ENCODE data around the gene KRT38. TPM values are rescaled to one million over a fixed set of nuclear protein-coding genes. Genes with fewer than 3 reads are reported as not detected.
"Not testable (repeated sequence)": the region's sequence is repeated elsewhere in the genome, so short reads cannot be mapped to it uniquely, and the experiment has no call there.

The KRT38 gene
- total RNA-seq, 1 experiment from 2014 or later, result not detected

- Histone ChIP-seq H3K9me2 (replicated peaks; ENCODE audit: low read length) (no peaks in the 10 kb centered on the region), H3K4me3 (ENCODE audit: low read length) (no peak overlapping the region), H3F3A (ENCODE audit: low read length, unreplicated experiment) (no peaks in the 10 kb centered on the region), H3K36me3 (ENCODE audit: low read depth, low read length) (no peaks in the 10 kb centered on the region), H4K20me1 (ENCODE audit: low read length) (no peaks in the 10 kb centered on the region), H3K4me2 (ENCODE audit: low read length) (no peak overlapping the region), H3K79me2 (ENCODE audit: low read length) (no peaks in the 10 kb centered on the region), H3K27me3 (ENCODE audit: low read length) (no peaks in the 10 kb centered on the region), H3K27ac (ENCODE audit: low read length) (no peak overlapping the region), H3K9ac (ENCODE audit: low read length) (no peak overlapping the region), H3K9me3 (ENCODE audit: low read length) (no peaks in the 10 kb centered on the region), H3K4me1 (ENCODE audit: insufficient read depth, low read length) (peaks cover 14% of the 10 kb centered on the region; the same call in 1 of the 2 replicates), H2AFZ (ENCODE audit: low read length) (no peak overlapping the region)
- no TSS peak for BruUV-seq (replicated peaks)
- DNase-seq, result no peak
- no peak for ATAC-seq
- TF ChIP-seq EZH2phosphoT487 (IDR thresholded peaks at IDR 0.05; ENCODE audit: borderline replicate concordance, low read length), result no peak
- no peak for TF ChIP-seq CTCF (conservative IDR thresholded peaks at IDR 0.05; ENCODE audit: low read depth, low read length)
- TF ChIP-seq EZH2 (IDR thresholded peaks at IDR 0.05; ENCODE audit: low read length, unreplicated experiment), result no peak
- ChIA-PET POLR2A (ENCODE audit: unreplicated experiment) (no interaction called here), CTCF (no interaction called here)
- intact Hi-C loops (cut with micrococcal nuclease), result no loop called here
Observed at GRCh38 chr17:41395611-41396010, 45.2 kb downstream of the KRT38 start.

DNA sequence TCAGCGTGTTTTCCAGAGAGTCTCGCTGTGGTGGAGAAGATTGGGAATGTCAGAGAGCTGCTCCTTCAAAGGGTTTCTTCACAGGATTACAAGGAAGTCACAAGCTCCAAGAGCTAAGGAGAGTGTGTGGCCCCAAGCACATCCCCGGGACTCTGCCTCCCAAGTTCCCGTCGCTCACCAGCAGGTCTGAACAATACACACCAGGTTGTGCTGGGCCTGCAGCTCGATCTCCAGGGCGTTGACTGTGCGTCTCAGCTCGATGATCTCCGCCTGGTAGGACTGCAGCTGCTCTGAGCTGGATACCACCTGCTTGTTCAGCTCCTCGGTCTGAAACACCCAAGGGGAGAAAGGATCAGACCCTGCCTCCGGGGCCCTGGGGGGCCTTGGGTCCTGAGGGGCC is 45.7 kb downstream of the KRT38 start:
- H3K27me3 ChIP-seq (ENCODE audit: low read length); intact Hi-C loops (cut with micrococcal nuclease); H3K36me3 ChIP-seq (ENCODE audit: low read depth, low read length); CTCF ChIA-PET; H3K4me3 ChIP-seq (ENCODE audit: low read length); H3F3A ChIP-seq (ENCODE audit: low read length, unreplicated experiment); DNase-seq; H3K4me2 ChIP-seq (ENCODE audit: low read length); POLR2A ChIA-PET (ENCODE audit: unreplicated experiment); H3K9me2 ChIP-seq (replicated peaks; ENCODE audit: low read length); H3K27ac ChIP-seq (ENCODE audit: low read length); H3K9ac ChIP-seq (ENCODE audit: low read length); H3K9me3 ChIP-seq (ENCODE audit: low read length); ATAC-seq; H2AFZ ChIP-seq (ENCODE audit: low read length); H3K79me2 ChIP-seq (ENCODE audit: low read length); H4K20me1 ChIP-seq (ENCODE audit: low read length); BruUV-seq (replicated peaks): not testable (repeated sequence)
- H3K4me1 ChIP-seq (ENCODE audit: insufficient read depth, low read length), result peaks cover 14% of the 10 kb centered on the region; the same call in 1 of the 2 replicates

- H3K36me3 ChIP-seq (ENCODE audit: low read depth, low read length), result no peaks in the 10 kb centered on the region
- TF ChIP-seq EZH2phosphoT487 (IDR thresholded peaks at IDR 0.05; ENCODE audit: borderline replicate concordance, low read length) (no peak), EZH2 (IDR thresholded peaks at IDR 0.05; ENCODE audit: low read length, unreplicated experiment) (no peak), CTCF (conservative IDR thresholded peaks at IDR 0.05; ENCODE audit: low read depth, low read length) (no peak)
- ATAC-seq (no peak), DNase-seq (peak; percentile 34)
- no peaks in the 10 kb centered on the region for H3K27me3 ChIP-seq (ENCODE audit: low read length)
- no peak overlapping the region for H3K9ac ChIP-seq (ENCODE audit: low read length)
- no peak overlapping the region for H3K27ac ChIP-seq (ENCODE audit: low read length)
- no peak overlapping the region for H3K4me2 ChIP-seq (ENCODE audit: low read length)
- H3K79me2 ChIP-seq (ENCODE audit: low read length), result no peaks in the 10 kb centered on the region
- BruUV-seq (replicated peaks), result no TSS peak
- intact Hi-C loops (cut with micrococcal nuclease), result no loop called here
- H2AFZ ChIP-seq (ENCODE audit: low read length), result no peak overlapping the region
- H4K20me1 ChIP-seq (ENCODE audit: low read length), result no peaks in the 10 kb centered on the region
- ChIA-PET CTCF (no interaction called here), POLR2A (ENCODE audit: unreplicated experiment) (no interaction called here)
- no peaks in the 10 kb centered on the region for H3F3A ChIP-seq (ENCODE audit: low read length, unreplicated experiment)
- H3K4me1 ChIP-seq (ENCODE audit: insufficient read depth, low read length), result peaks cover 14% of the 10 kb centered on the region; the same call in 1 of the 2 replicates
- H3K9me2 ChIP-seq (replicated peaks; ENCODE audit: low read length), result no peaks in the 10 kb centered on the region
- no peaks in the 10 kb centered on the region for H3K9me3 ChIP-seq (ENCODE audit: low read length)
- no peak overlapping the region for H3K4me3 ChIP-seq (ENCODE audit: low read length)
Observed at GRCh38 chr17:41394254-41394996, 46.4 kb downstream of the KRT38 start.

Measured in PC-3 (cell line).